K562 (cell line): ENCODE results near the gene C1orf56. TPM values are rescaled to one million over a fixed set of nuclear protein-coding genes. Genes with fewer than 3 reads are reported as not detected.

Experiments used
- ATAC-seq: fragments of 200-7000 bp; cut with Tn5 transposase; 3 replicates; pipeline ENCODE4 v1.9.1; 2020; ENCODE audit warnings: moderate library complexity
- BruUV-seq: library from RNA; stranded (reverse); fragments of 400-500 nt; replicated peaks from 2 replicates; lab custom pipeline; 2021; lab: Mats Ljungman, UMichigan
- CTCF ChIA-PET: fragments of 300-600 bp; formaldehyde crosslinking; extraction: SDS; loops from one replicate; lab custom pipeline; 2021; ENCODE audit warnings: low intra/inter-chr PET ratio; lab: Yijun Ruan, JAX
- POLR2A ChIA-PET: fragments of 300-600, 350-650 bp; sonication (Branson Sonifier 250); formaldehyde crosslinking; extraction: SDS; loops from one replicate; lab custom pipeline; 2021; ENCODE audit warnings: antibody characterized with exemption, inconsistent platforms; lab: Yijun Ruan, JAX
- DNase-seq, 4 experiments: peaks; one replicate each; pipeline versions ENCODE4 v3.0.0 to v3.0.0-alpha.2; 2011 to 2018; ENCODE audit warnings: low spot score in 3 of 4, mixed read lengths in 3 of 4; ENCODE audit errors: extremely low read depth in 1 of 4
- FAIRE-seq: peaks from 2 replicates; lab custom pipeline; 2011; peaks lifted over from hg19 to GRCh38; lab: Jason Lieb, UNC
- H2AFZ ChIP-seq: 2 replicates; pipeline ENCODE4 v1.6.0; 2011; ENCODE audit warnings: low read depth, low read length, control low read depth, inconsistent platforms
- H3K27ac ChIP-seq: fragments of 200-600 bp; 3 replicates; pipeline ENCODE4 v1.8.0; 2011; ENCODE audit warnings: low read depth, mild to moderate bottlenecking, control low read depth, inconsistent platforms, low read length, moderate library complexity, mixed read lengths; ENCODE audit errors: extremely low read depth
- H3K27me3 ChIP-seq, 2 experiments: fragments of 300-600 bp in 1 of 2; 2 replicates in 1 of 2; 3 replicates in 1 of 2; pipeline versions ENCODE4 v1.6.0 to v1.8.0; 2011; ENCODE audit warnings: inconsistent platforms in 2 of 2, low read length in 2 of 2, mild to moderate bottlenecking in 1 of 2, mixed read lengths in 1 of 2, moderate library complexity in 1 of 2; ENCODE audit not compliant: control insufficient read depth in 2 of 2, insufficient read depth in 2 of 2
- H3K36me3 ChIP-seq: fragments of 300-600 bp; 3 replicates; pipeline ENCODE4 v1.8.0; 2011; ENCODE audit warnings: mild to moderate bottlenecking, low read length, inconsistent platforms; ENCODE audit not compliant: control insufficient read depth, insufficient read depth
- H3K4me1 ChIP-seq, 2 experiments: fragments of 200-600 bp in 1 of 2; replicated peaks in 1 of 2; 2 replicates in 1 of 2; 3 replicates in 1 of 2; pipeline versions ENCODE4 v1.5.1 to v1.8.0; 2011; ENCODE audit warnings: inconsistent platforms in 2 of 2, low read length in 2 of 2, mild to moderate bottlenecking in 1 of 2, mixed read lengths in 1 of 2, moderate library complexity in 1 of 2; ENCODE audit not compliant: control insufficient read depth in 2 of 2, insufficient read depth in 2 of 2
- H3K4me2 ChIP-seq: 2 replicates; pipeline ENCODE4 v1.6.1; 2011; ENCODE audit warnings: low read length, control low read depth, inconsistent platforms, mixed read lengths; ENCODE audit not compliant: insufficient read depth
- H3K4me3 ChIP-seq: fragments of 200-600 bp; sonication (generic), shearing (Covaris generic); 2 replicates; pipeline ENCODE4 v1.5.1; 2016; ENCODE audit warnings: control low read depth, inconsistent platforms
- H3K79me2 ChIP-seq: fragments of 200-600 bp; 3 replicates; pipeline ENCODE4 v1.8.0; 2011; ENCODE audit warnings: low read length, inconsistent platforms; ENCODE audit not compliant: control insufficient read depth, insufficient read depth
- H3K9ac ChIP-seq, 2 experiments: 2 replicates each; pipeline versions ENCODE4 v1.6.0 to v1.6.1; 2011; ENCODE audit warnings: low read depth in 2 of 2, low read length in 2 of 2, control low read depth in 1 of 2, inconsistent platforms in 1 of 2, mild to moderate bottlenecking in 1 of 2, mixed read lengths in 1 of 2; ENCODE audit not compliant: insufficient read depth in 1 of 2
- H3K9me1 ChIP-seq: one replicate; pipeline ENCODE4 v1.6.0; 2011; ENCODE audit warnings: inconsistent platforms, mild to moderate bottlenecking, low read length, moderate library complexity; ENCODE audit not compliant: control insufficient read depth, insufficient read depth
- H3K9me3 ChIP-seq: replicated peaks from 2 replicates; pipeline ENCODE4 v1.5.1; 2011; ENCODE audit warnings: low read depth, low read length, inconsistent platforms; ENCODE audit not compliant: control insufficient read depth, insufficient read depth
- H4K20me1 ChIP-seq: replicated peaks from 2 replicates; pipeline ENCODE4 v1.6.1; 2011; ENCODE audit warnings: low read length, inconsistent platforms, mixed read lengths; ENCODE audit not compliant: control insufficient read depth, insufficient read depth
- ATF1 ChIP-seq, 2 experiments: fragments of 450-650 bp in 1 of 2; IDR thresholded peaks; 2 replicates each; pipeline ENCODE4 v1.6.1; 2016; ENCODE audit warnings: missing compliant biosample characterization in 1 of 2, missing genetic modification characterization in 1 of 2
- ATF4 ChIP-seq: fragments of 450-650 bp; formaldehyde crosslinking; IDR thresholded peaks from 2 replicates; pipeline ENCODE4 v1.4.0; 2022; ENCODE audit warnings: mild to moderate bottlenecking, moderate library complexity
- CREB1 ChIP-seq, 2 experiments: sonication (generic) in 1 of 2; formaldehyde crosslinking in 1 of 2; IDR thresholded peaks; 2 replicates each; pipeline versions ENCODE4 v1.6.1 to v1.8.0; 2012 to 2022; ENCODE audit warnings: inconsistent platforms in 1 of 2, mild to moderate bottlenecking in 1 of 2, missing genetic modification reagents in 1 of 2, moderate library complexity in 1 of 2
- ELK1 ChIP-seq: sonication (generic); formaldehyde crosslinking; IDR thresholded peaks from 2 replicates; pipeline ENCODE4 v1.8.1; 2022; ENCODE audit warnings: missing genetic modification reagents
- GMEB1 ChIP-seq: fragments of 250-450 bp; sonication (Bioruptor Pico); IDR thresholded peaks from 2 replicates; pipeline ENCODE4 v1.4.0; 2020; ENCODE audit warnings: mild to moderate bottlenecking
- HDAC3 ChIP-seq: fragments of 450-650 bp; IDR thresholded peaks from 2 replicates; pipeline ENCODE4 v1.6.1; 2018; ENCODE audit warnings: borderline replicate concordance, mild to moderate bottlenecking, moderate library complexity; ENCODE audit not compliant: partially characterized antibody
- RFX1 ChIP-seq: fragments of 450-650 bp; IDR thresholded peaks from 2 replicates; pipeline ENCODE4 v1.6.1; 2016; ENCODE audit warnings: mild to moderate bottlenecking, moderate library complexity
- SNRNP70 ChIP-seq: fragments of 200-400 bp; formaldehyde crosslinking; optimal IDR thresholded peaks from 2 replicates; pipeline ENCODE3; 2017; ENCODE audit warnings: low read depth, low read length
- TAF9B ChIP-seq: fragments of 450-650 bp; IDR thresholded peaks from 2 replicates; pipeline ENCODE4 v1.6.1; 2018; ENCODE audit warnings: mild to moderate bottlenecking; ENCODE audit not compliant: partially characterized antibody
- ZNF239 ChIP-seq: fragments of 250-450 bp; sonication (Bioruptor Pico); IDR thresholded peaks from 2 replicates; pipeline ENCODE4 v1.4.0; 2020; ENCODE audit warnings: mild to moderate bottlenecking
- ZNF592 ChIP-seq: fragments of 450-650 bp; IDR thresholded peaks from 2 replicates; pipeline ENCODE4 v1.6.1; 2017; ENCODE audit warnings: antibody characterized with exemption, mild to moderate bottlenecking
- WGBS: fragments of 100-300 bp; shearing (Covaris generic); methylation state at CpG from one replicate; pipeline ENCODE4 v1.1.6; 2016; ENCODE audit warnings: low coverage, mixed read lengths; ENCODE audit not compliant: insufficient coverage; ENCODE audit errors: missing lambda C conversion rate; 5-methylcytosine and 5-hydroxymethylcytosine counted together
- in situ Hi-C: fragments of 300-500 bp; cut with MboI; formaldehyde crosslinking; loops from 4 replicates; pipeline ENCODE4 v1.15.0; 2018; ENCODE audit warnings: inconsistent platforms, mixed read lengths
- intact Hi-C: fragments of 100-400 bp; cut with micrococcal nuclease; formaldehyde crosslinking; loops from 2 replicates; pipeline ENCODE4 v1.14.2; 2022
- polyA plus RNA-seq, 8 experiments: library from polyadenylated mRNA; depleted of rRNA in 4 of 8; stranded (reverse) in 5 of 8; unstranded in 3 of 8; fragments of >200 nt; fragmentation: Nextera tagmentation in 2 of 8; fragmentation: Illumina TruSeq in 1 of 8; extraction: Ambion mirVana in 2 of 8; extraction: Trizol in 1 of 8; gene quantifications; 2 replicates each; pipeline versions ENCODE4 v1.2.1 to v1.2.3, GENCODE V29; 2011 to 2014; ENCODE audit warnings: inconsistent platforms in 1 of 8, missing spikeins in 1 of 8
- total RNA-seq, 7 experiments: library from RNA; depleted of rRNA in 6 of 7; stranded (reverse); fragments of >200 nt in 6 of 7; fragmentation: Illumina TruSeq in 2 of 7; extraction: Trizol in 2 of 7; gene quantifications; 2 replicates each; pipeline versions ENCODE4 v1.2.1 to v1.2.3, GENCODE V29; 2011 to 2021; ENCODE audit warnings: low replicate concordance in 1 of 7

C1orf56 gene
- total and polyA plus RNA-seq, 9 of the 15 experiments (the other 6 are each of a cell fraction or from before 2014, with no cell fraction given): 0.18 to 15.7 (median 1.1) TPM

- H3K9me1 ChIP-seq: no peaks in the 10 kb centered on the region
- H3K4me1 ChIP-seq: peaks cover 14 to 20% of the 10 kb centered on the region in 2 experiments; a peak in 4 of 5 replicates
- peak in 3 of 4 experiments; percentile 49 to 74 (median 73) for DNase-seq
- no peaks in the 10 kb centered on the region for H4K20me1 ChIP-seq
- CTCF ChIA-PET: no interaction called here
- no peak overlapping the region for H2AFZ ChIP-seq
- H3K9ac ChIP-seq: peak overlapping the region in 1 of 2 experiments; percentile 45; a peak in 1 of 4 replicates
- H3K9me3 ChIP-seq: no peaks in the 10 kb centered on the region
- 0 out of 2 replicates have a peak overlapping the region, but pooled peaks have one; percentile 10 for H3K4me3 ChIP-seq
- POLR2A ChIA-PET: interaction anchor here (0.6 to 1.4 kb wide), 2 partner anchors 46 to 63 kb away, joined by 3 to 4 read pairs; no protein-coding TSS in a partner anchor
- H3K4me2 ChIP-seq: peak overlapping the region; percentile 65
- 0% methylated on average over 3 of the region's 3 CpGs for WGBS
- peak; percentile 70 for FAIRE-seq
- peaks cover 76% of the 10 kb centered on the region for H3K79me2 ChIP-seq
- BruUV-seq: no TSS peak
- ATAC-seq: peak; percentile 51
- no peaks in the 10 kb centered on the region for H3K27me3 ChIP-seq
- peak overlapping the region; percentile 63 for H3K27ac ChIP-seq
- intact Hi-C loops (no loop called here), in situ Hi-C loops (no loop called here)
- H3K36me3 ChIP-seq: peaks cover 39% of the 10 kb centered on the region
- TF ChIP-seq ZNF592 (peak; percentile 75), ATF1 (CRISPR knock-in tag; IDR thresholded peaks at IDR 0.05) (no peak), ATF1 (tag; IDR thresholded peaks at IDR 0.05) (peak; percentile 67), ATF4 (CRISPR knock-in tag) (no peak), ZNF239 (CRISPR knock-in tag) (no peak), CREB1 (IDR thresholded peaks at IDR 0.05) (no peak), CREB1 (CRISPR knock-in tag; IDR thresholded peaks at IDR 0.05) (no peak; the same call in 1 of the 2 replicates), HDAC3 (no peak), TAF9B (no peak), ELK1 (CRISPR knock-in tag) (no peak), RFX1 (peak; percentile 81), SNRNP70 (no peak), GMEB1 (CRISPR knock-in tag) (no peak)
These were observed 15.3 kb downstream of the C1orf56 start for GRCh38 chr1:151062741-151063371.
